GM12878 (cell line): ENCODE data around the gene ANKDD1B. TPM values are rescaled to one million over a fixed set of nuclear protein-coding genes. Genes with fewer than 3 reads are reported as not detected.

Experiments used
- ASH2L ChIP-seq: fragments of 300-600, 200-600 bp; sonication (generic); IDR thresholded peaks from 2 replicates; pipeline ENCODE4 v1.6.1; 2017; ENCODE audit warnings: low read depth, mild to moderate bottlenecking, borderline replicate concordance
- ATF7 ChIP-seq: fragments of 450-650 bp; IDR thresholded peaks from 2 replicates; pipeline ENCODE4 v1.6.1; 2016; ENCODE audit warnings: low read depth, mild to moderate bottlenecking
- BCL11A ChIP-seq: IDR thresholded peaks from 2 replicates; pipeline ENCODE4 v1.6.1; 2011; ENCODE audit warnings: low read depth, low read length
- BHLHE40 ChIP-seq, 2 experiments: fragments of 450-650 bp in 1 of 2; IDR thresholded peaks; 2 replicates each; pipeline ENCODE4 v1.6.1; 2011 to 2017; ENCODE audit warnings: low read depth in 2 of 2, borderline replicate concordance in 1 of 2, improper control_type of control experiment in 1 of 2, low read length in 1 of 2, mild to moderate bottlenecking in 1 of 2
- BRCA1 ChIP-seq: IDR thresholded peaks from 2 replicates; pipeline ENCODE4 v1.6.1; 2011; ENCODE audit warnings: low read depth, low read length, improper control_type of control experiment
- CBX3 ChIP-seq: fragments of 200-600 bp; sonication (generic); IDR thresholded peaks from 2 replicates; pipeline ENCODE4 v1.6.1; 2016; ENCODE audit warnings: low read depth, borderline replicate concordance
- CHD1 ChIP-seq: IDR thresholded peaks from 2 replicates; pipeline ENCODE4 v1.6.1; 2012; ENCODE audit warnings: low read depth, low read length, improper control_type of control experiment
- E2F4 ChIP-seq: IDR thresholded peaks from 2 replicates; pipeline ENCODE4 v1.6.1; 2012; ENCODE audit warnings: low read depth, low read length, improper control_type of control experiment
- HSF1 ChIP-seq: fragments of 150-350 bp; IDR thresholded peaks from 2 replicates; pipeline ENCODE4 v1.6.1; 2014; ENCODE audit warnings: mild to moderate bottlenecking, low read depth, low read length
- IKZF2 ChIP-seq, 2 experiments: fragments of 450-650 bp; IDR thresholded peaks; 2 replicates each; pipeline ENCODE4 v1.6.1; 2017; ENCODE audit warnings: mild to moderate bottlenecking in 2 of 2, moderate library complexity in 2 of 2
- KDM1A ChIP-seq: fragments of 200-600 bp; sonication (generic); IDR thresholded peaks from 2 replicates; pipeline ENCODE4 v1.6.1; 2016; ENCODE audit warnings: borderline replicate concordance
- MTA2 ChIP-seq: fragments of 450-650 bp; IDR thresholded peaks from 2 replicates; pipeline ENCODE4 v1.6.1; 2016; ENCODE audit warnings: low read depth, mild to moderate bottlenecking, moderate library complexity
- MYC ChIP-seq: IDR thresholded peaks from 2 replicates; pipeline ENCODE4 v1.6.1; 2011; ENCODE audit warnings: mild to moderate bottlenecking, low read length, moderate library complexity, inconsistent platforms; ENCODE audit not compliant: insufficient read depth, insufficient replicate concordance, insufficient read length, severe bottlenecking
- NBN ChIP-seq: fragments of 450-650 bp; IDR thresholded peaks from 2 replicates; pipeline ENCODE4 v1.6.1; 2016
- POU2F2 ChIP-seq: IDR thresholded peaks from 3 replicates; pipeline ENCODE4 v1.6.1; 2011; ENCODE audit warnings: low read depth, mild to moderate bottlenecking, low read length, borderline replicate concordance
- RBBP5 ChIP-seq: fragments of 200-600 bp; sonication (generic); conservative IDR thresholded peaks from 2 replicates; pipeline ENCODE4 v1.6.1; 2016
- SMAD1 ChIP-seq: fragments of 450-650 bp; IDR thresholded peaks from 2 replicates; pipeline ENCODE4 v1.6.1; 2018; ENCODE audit warnings: mild to moderate bottlenecking, low read depth; ENCODE audit not compliant: partially characterized antibody
- ZBTB4 ChIP-seq: fragments of 450-650 bp; formaldehyde crosslinking; IDR thresholded peaks from 2 replicates; pipeline ENCODE4 v1.4.0; 2022; ENCODE audit warnings: mild to moderate bottlenecking, moderate library complexity
- ZNF24 ChIP-seq: fragments of 450-650 bp; IDR thresholded peaks from 2 replicates; pipeline ENCODE4 v1.6.1; 2017; ENCODE audit warnings: antibody characterized with exemption, mild to moderate bottlenecking
- polyA plus RNA-seq, 11 experiments: library from polyadenylated mRNA; depleted of rRNA in 4 of 11; unstranded in 6 of 11; stranded (reverse) in 5 of 11; fragments of >200 nt; fragmentation: Nextera tagmentation in 4 of 11; fragmentation: Illumina TruSeq in 1 of 11; extraction: Ambion mirVana in 4 of 11; extraction: Trizol in 1 of 11; gene quantifications; 1 replicate in 1 of 11; 2 replicates in 10 of 11; pipeline versions ENCODE4 v1.2.1 to v1.2.3, GENCODE V29; 2011 to 2016; ENCODE audit warnings: inconsistent platforms in 2 of 11, missing spikeins in 2 of 11, low read depth in 1 of 11
- total RNA-seq, 4 experiments: library from RNA; depleted of rRNA in 3 of 4; stranded (reverse); fragments of >200 nt in 3 of 4; fragmentation: Illumina TruSeq in 1 of 4; extraction: Trizol in 1 of 4; gene quantifications; 2 replicates each; pipeline versions ENCODE4 v1.2.1 to v1.2.3, GENCODE V29; 2013 to 2021
- TF ChIP-seq, protein P1 (sequence below): IDR thresholded peaks from 2 replicates; pipeline ENCODE4 v1.6.1; 2012; ENCODE audit warnings: low read length, inconsistent platforms
- TF ChIP-seq, protein P2 (sequence below): IDR thresholded peaks from 2 replicates; pipeline ENCODE4 v1.6.1; 2012; ENCODE audit warnings: low read depth, low read length, improper control_type of control experiment

Gene ANKDD1B
- total and polyA plus RNA-seq, 10 of the 15 experiments (the other 5 are each of a cell fraction or from before 2014, with no cell fraction given): 0.34 to 2.4 (median 0.80) TPM

- TF ChIP-seq E2F4 (peak; percentile 77), POU2F2 (peak; percentile 68; the same call in 2 of the 3 replicates), MTA2 (peak; percentile 14; the same call in 1 of the 2 replicates), ZNF24 (no peak), MYC (peak; percentile 33), RBBP5 (no peak), SMAD1 (no peak), CBX3 (no peak), NBN (peak; percentile 84; the same call in 1 of the 2 replicates), BCL11A (0 out of 2 replicates have a peak, but pooled peaks have one; percentile 42), CHD1 (no peak), ASH2L (no peak), HSF1 (no peak), BRCA1 (no peak), ZBTB4 (CRISPR knock-in tag) (no peak), KDM1A (no peak), BHLHE40 (IDR thresholded peaks at IDR 0.05; ENCODE audit: borderline replicate concordance in 1 of 2, low read depth in 2 of 2, low read length in 1 of 2) (peak; percentile 26 to 48; a peak in 2 of 4 replicates), ATF7 (peak; percentile 44; the same call in 1 of the 2 replicates), IKZF2 (IDR thresholded peaks at IDR 0.05) (peak; percentile 59 to 79)
- TF ChIP-seq, protein P1, sequence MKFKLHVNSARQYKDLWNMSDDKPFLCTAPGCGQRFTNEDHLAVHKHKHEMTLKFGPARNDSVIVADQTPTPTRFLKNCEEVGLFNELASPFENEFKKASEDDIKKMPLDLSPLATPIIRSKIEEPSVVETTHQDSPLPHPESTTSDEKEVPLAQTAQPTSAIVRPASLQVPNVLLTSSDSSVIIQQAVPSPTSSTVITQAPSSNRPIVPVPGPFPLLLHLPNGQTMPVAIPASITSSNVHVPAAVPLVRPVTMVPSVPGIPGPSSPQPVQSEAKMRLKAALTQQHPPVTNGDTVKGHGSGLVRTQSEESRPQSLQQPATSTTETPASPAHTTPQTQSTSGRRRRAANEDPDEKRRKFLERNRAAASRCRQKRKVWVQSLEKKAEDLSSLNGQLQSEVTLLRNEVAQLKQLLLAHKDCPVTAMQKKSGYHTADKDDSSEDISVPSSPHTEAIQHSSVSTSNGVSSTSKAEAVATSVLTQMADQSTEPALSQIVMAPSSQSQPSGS: 0 out of 2 replicates have a peak, but pooled peaks have one; percentile 35
- TF ChIP-seq, protein P2, sequence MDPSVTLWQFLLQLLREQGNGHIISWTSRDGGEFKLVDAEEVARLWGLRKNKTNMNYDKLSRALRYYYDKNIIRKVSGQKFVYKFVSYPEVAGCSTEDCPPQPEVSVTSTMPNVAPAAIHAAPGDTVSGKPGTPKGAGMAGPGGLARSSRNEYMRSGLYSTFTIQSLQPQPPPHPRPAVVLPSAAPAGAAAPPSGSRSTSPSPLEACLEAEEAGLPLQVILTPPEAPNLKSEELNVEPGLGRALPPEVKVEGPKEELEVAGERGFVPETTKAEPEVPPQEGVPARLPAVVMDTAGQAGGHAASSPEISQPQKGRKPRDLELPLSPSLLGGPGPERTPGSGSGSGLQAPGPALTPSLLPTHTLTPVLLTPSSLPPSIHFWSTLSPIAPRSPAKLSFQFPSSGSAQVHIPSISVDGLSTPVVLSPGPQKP: 0 out of 2 replicates have a peak, but pooled peaks have one; percentile 20
Measured at GRCh38 chr5:75717082-75717922, 106.0 kb downstream of the ANKDD1B start, which contains the start of gene POC5 (continued).
